Measurements from ENCODE around the gene CFAP300.

CFAP300 gene

DNA sequence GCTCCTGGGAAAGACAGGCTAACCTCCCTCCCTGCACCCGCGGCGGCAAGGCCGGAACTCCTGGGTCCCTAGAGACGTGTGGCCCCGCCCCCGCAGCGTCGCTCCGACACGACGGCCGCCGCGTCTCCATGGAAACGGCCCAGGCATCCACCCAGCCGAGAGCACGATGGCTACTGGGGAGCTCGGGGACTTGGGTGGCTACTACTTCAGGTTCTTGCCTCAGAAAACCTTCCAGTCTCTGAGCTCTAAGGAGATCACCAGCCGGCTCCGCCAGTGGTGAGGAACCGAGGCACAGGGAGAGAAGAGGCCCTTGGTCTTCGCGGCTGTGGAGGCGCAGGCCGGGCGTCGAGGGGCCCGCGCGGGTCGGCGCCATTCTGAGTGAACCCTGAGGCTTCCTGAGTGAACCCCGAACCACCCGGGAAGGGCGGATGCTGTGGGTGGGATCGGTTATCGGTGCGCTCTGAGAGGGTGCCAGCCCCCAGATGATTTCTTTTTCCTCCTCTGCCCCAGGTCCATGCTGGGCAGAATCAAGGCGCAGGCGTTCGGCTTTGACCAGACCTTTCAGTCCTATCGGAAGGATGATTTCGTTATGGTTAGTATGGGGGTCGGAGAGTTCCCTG lies at the start of gene CFAP300:
TSS of gene CFAP300 (plus strand) at position 133 of the 620 bp plus-strand sequence. CDS start at position 167, 34 bp downstream.
- DNase-seq: peak; percentile 88

- DNase-seq: no peak
Observed at GRCh38 chr11:102001657-102002338, 45.4 kb upstream of the CFAP300 start.

- no peak for DNase-seq
Observed at GRCh38 chr11:102004220-102004619, 43.0 kb upstream of the CFAP300 start.

- no peak for DNase-seq
Observed at GRCh38 chr11:102005306-102005705, 41.9 kb upstream of the CFAP300 start.

DNA sequence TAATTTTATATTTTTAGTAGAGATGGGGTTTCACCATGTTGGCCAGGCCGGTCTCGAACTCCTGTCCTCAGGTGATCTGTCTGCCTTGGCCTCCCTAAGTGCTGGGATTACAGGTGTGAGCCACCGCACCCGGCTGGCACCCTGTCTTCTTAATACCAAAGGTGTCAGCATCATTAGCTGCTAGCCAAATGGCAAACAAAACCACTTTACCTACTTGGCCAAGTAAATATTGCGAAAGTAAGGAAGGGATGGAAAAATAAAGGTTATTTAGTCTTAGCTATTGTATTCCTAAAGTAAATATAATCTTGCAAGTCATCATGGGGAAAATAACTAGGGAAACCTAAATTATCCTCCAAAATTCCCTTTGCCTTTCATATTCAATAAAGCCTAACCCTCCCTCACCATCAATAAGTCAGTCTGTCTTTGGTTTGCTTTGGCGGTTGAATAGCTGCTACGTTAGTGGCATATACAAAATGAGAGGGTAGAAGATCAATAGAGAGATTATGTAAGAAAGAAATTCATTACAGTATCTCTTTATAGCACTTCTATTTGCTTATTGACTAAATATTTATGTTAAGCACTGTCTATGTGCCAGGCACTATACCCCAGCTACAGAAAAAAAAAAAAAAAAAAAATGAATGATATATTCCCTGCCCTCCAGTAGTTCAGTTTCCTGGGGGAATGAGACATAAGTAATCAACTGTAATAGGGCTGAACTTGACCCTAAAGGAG lies 40.2 kb upstream of the CFAP300 start:
- DNase-seq: peak; percentile 3

- DNase-seq: peak; percentile 40
Observed at GRCh38 chr11:102007567-102008437, 39.4 kb upstream of the CFAP300 start.

DNA sequence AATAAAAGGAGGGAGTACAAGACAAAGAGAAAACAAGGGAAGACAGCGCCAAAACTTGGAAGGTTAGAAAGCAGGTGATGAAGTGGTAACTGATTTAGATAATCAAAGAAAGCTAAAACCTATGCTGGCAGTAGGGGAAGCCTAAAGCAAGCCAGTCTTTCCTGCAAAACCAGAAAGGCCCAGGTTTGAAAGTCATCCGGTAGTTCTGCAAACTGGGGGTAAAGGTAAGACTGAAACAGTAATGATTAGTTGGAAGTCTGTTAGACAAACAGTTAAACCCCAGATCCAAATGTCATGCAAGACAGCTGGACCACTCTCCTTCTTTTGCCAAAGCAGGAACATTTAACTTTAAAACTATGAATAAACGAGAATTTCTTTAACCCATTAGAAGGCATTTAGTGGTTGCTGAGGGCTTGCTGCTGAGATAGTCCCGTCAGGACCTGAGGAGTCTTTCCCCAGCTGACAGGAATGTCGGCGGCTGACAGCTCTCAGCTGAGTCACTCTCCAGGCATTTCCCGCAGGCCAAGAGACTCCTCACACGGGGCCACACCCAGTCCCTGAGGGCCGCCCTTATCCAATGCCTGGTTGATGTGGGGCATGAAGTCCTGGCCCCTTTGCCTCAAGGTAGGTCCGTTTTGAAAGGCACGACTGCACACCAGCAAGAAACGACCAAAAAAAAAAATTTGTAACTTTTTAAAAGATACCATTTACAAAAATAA lies 36.3 kb upstream of the CFAP300 start:
- no peak for DNase-seq

GRCh38 chr11:102012946-102013345 lies 34.3 kb upstream of the CFAP300 start:
- no peak for DNase-seq

DNA sequence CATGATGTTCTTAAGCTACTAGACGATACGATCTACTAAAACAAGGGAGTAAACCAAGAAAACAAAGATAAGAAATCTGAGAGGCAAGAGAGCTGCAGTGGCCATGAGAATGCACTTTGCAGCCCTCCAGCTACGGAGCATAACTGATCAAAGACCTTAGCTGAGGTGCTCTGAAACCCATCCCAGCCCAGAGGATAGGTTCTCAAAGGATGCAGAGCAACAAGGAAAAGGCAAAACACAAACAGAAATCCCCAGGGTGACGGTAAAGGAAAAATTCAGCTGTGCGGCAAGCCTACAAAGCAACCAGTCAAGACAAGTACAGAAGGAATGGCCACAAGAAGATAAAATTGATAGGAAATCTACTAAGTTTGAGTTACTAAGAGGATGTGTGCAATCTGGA lies 32.5 kb upstream of the CFAP300 start:
- no peak for DNase-seq

DNA sequence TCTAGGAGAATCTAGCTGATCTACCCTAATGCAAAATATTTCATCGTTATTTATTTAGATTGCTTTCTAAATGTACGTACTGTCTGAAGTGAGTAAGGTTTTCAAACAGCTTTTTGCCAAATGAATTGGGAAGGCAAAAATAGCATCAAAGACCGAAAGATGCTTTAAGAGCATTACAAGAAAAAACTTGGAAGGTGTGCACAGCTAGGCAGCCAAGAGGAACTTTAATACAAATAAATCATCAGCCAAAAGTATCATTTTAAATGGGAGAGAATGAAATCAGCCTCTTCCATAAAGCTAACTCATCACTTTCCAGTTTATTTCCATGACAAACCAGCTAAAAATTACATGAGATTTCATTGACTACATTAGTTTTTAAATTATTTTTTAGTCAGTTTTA lies 30.2 kb upstream of the CFAP300 start:
- no peak for DNase-seq

GRCh38 chr11:102026217-102026616 lies 21.0 kb upstream of the CFAP300 start:
- DNase-seq: no peak

GRCh38 chr11:102026959-102027358 lies 20.3 kb upstream of the CFAP300 start:
- DNase-seq: no peak

- DNase-seq: no peak
Observed at GRCh38 chr11:102036757-102037156, 10.5 kb upstream of the CFAP300 start.

DNA sequence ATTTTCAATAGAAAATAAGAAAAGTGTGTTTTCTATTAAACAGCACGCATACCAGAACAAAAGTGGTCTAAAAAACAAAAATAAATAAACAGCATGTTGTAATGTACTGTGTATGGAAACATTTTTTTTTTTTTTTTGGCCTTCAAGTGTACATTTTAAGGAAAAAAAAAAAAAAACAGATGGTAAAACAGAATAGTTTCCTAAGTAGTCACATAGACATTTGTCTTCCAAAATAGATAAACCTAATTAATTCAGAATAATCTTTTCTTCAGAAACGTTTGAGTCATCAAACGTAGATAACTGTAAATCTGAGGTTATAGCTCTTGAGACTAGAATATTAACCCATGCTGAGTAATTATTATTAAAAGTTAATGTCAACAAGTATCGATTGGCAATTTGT lies 396 bp upstream of the CFAP300 start:
- no peak for DNase-seq

- no peak for DNase-seq
Observed at GRCh38 chr11:102050927-102051575, 3.8 kb downstream of the CFAP300 start.

DNA sequence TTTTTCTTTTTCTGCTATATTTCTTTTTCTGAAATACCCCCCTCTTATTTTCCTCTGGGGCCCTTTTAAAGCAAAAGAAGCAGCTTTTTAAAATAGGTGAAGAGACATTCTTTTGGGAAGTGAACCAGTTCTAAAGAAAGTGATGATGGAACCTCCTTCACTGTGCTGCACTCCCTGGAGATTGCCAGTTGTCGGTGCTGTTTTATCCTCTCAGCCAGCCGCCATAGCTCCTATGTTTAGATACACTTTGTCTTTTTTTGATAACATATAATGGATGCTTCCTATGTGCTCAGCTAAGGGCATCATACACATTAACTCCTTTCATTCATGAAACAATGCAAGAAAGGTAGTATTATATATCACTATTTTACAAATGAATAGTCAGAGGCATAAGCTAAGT lies 14.0 kb downstream of the CFAP300 start:
- DNase-seq: no peak

DNA sequence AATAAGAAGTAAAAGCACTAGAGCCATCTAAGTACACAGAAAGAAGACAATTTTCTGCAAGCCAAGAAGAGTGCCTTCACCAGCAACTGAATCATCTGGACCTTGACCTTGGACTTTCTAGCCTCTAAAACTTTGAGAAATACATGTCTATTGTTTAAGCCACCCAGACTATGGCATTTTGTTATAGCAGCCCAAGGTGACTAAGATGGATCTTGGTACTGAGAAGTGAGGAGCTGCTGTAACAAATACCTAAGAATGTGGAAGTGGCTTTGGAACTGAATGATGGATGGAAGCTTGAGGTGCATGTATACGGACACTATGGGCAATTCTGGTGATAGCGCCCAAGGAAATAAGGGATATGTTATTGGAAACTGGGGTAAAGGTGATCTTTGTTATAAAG lies 14.9 kb downstream of the CFAP300 start:
- no peak for DNase-seq

GRCh38 chr11:102064316-102064715 lies 17.1 kb downstream of the CFAP300 start:
- DNase-seq: no peak

DNA sequence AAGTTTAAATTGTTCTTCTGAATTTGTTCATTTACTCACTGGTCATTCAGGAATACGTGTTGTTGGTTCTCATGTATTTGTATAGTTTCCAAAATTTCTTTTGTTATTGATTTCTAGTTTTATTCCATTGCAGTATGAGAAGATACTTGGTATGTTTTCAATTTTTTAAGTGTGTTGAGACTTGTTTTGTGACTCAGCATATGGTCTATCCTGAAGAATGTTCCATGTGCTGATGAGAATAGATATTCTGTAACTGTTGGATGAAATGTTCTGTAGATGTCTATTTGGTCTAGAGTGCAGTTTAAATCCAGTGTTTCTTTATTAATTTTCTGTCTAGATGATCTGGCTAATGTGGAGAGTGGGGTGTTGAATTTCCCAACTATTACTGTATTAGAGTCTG lies 23.5 kb downstream of the CFAP300 start:
- no peak for DNase-seq

DNA sequence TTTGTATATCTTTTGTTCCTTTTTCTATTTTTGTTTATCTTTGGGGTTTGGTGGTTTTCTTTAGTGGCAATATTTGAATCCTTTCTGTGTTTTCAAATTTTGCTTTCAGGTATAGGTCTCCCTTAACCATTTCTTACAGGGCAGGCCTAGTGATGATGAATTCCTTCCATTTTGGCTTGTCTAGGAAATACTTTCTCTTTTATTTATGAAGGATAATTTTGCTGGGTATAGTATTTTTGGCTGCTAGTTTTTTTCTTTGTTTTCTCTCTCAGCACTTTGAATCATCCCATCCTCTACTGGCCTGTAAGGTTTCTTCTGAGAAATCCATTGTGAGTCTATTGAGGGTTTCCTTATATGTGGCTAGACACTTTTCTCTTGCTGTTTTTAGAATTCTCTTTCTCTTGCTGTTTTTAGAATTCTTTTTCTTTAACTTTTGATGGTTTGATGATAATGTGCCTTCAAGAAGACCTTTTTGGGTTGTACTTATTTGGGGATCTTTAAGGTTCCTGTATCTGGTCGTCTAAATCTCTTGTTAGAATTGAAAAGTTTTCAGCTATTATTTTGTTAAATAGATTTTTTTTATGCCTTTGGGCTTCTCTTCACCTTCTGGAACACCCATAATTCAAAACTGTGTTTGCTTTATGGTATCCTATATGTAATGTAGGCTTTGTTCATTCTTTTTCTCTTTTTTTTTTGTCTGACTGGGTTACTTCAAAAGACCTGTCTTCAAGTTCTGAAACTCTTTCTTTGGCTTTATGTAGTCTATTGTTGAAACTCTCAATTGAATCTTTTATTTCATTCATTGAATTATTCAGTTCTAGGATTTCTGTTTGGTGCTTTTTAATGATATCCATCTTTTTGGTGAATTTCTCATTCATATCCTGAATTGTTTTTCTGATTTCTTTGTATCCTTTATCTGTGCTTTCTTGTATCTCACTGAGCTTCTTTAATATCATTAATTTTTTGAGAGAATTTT lies 24.5 kb downstream of the CFAP300 start:
- DNase-seq: no peak

- DNase-seq: no peak
Observed at GRCh38 chr11:102073253-102073652, 26.0 kb downstream of the CFAP300 start.

Measured in COR-L47 (cell line).